H1 (cell line): ENCODE measurements around the gene TP53I3. TPM values are rescaled to one million over a fixed set of nuclear protein-coding genes. Genes with fewer than 3 reads are reported as not detected.

Experiments used
- CTCF ChIA-PET: fragments of 300-600 bp; sonication (Branson Sonifier 250); formaldehyde crosslinking; loops from one replicate; lab custom pipeline; 2021; ENCODE audit not compliant: partially characterized antibody; lab: Charles Lee
- POLR2A ChIA-PET: fragments of 300-600 bp; sonication (Branson Sonifier 250); formaldehyde crosslinking; loops from one replicate; lab custom pipeline; 2021; ENCODE audit warnings: inconsistent platforms; ENCODE audit not compliant: partially characterized antibody; lab: Charles Lee
- DNase-seq, 2 experiments: peaks; one replicate each; pipeline versions ENCODE4 v3.0.0 to v3.0.0-alpha.2; 2010 to 2022; ENCODE audit warnings: low spot score in 2 of 2, low read depth in 1 of 2, mixed read lengths in 1 of 2
- FAIRE-seq: peaks from 2 replicates; lab custom pipeline; 2011; peaks lifted over from hg19 to GRCh38; lab: Jason Lieb, UNC
- H2AFZ ChIP-seq: 2 replicates; pipeline ENCODE4 v1.8.1; 2012; ENCODE audit warnings: low read length, inconsistent platforms
- H2AK5ac ChIP-seq: 2 replicates; pipeline ENCODE4 v1.6.1; 2013; ENCODE audit warnings: low read depth, low read length
- H2BK120ac ChIP-seq: replicated peaks from 2 replicates; pipeline ENCODE3; 2013; ENCODE audit warnings: low read depth, low read length, inconsistent platforms
- H2BK12ac ChIP-seq: 2 replicates; pipeline ENCODE4 v1.6.1; 2013; ENCODE audit warnings: low read depth, low read length
- H2BK15ac ChIP-seq: 2 replicates; pipeline ENCODE4 v1.6.1; 2013; ENCODE audit warnings: low read length
- H2BK20ac ChIP-seq: 2 replicates; pipeline ENCODE4 v1.6.1; 2013; ENCODE audit warnings: low read length
- H2BK5ac ChIP-seq: 2 replicates; pipeline ENCODE4 v1.6.1; 2013; ENCODE audit warnings: low read depth, low read length
- H3K14ac ChIP-seq: 2 replicates; pipeline ENCODE4 v1.6.1; 2013; ENCODE audit warnings: inconsistent platforms; ENCODE audit not compliant: insufficient read length
- H3K18ac ChIP-seq: 2 replicates; pipeline ENCODE4 v1.6.1; 2013; ENCODE audit warnings: low read length; ENCODE audit errors: extremely low read depth
- H3K23ac ChIP-seq: 2 replicates; pipeline ENCODE4 v1.6.1; 2013; ENCODE audit warnings: inconsistent platforms; ENCODE audit not compliant: insufficient read length
- H3K23me2 ChIP-seq: 2 replicates; pipeline ENCODE4 v1.6.1; 2013; ENCODE audit warnings: low read depth, low read length
- H3K27ac ChIP-seq: 2 replicates; pipeline ENCODE4 v1.6.1; 2011; ENCODE audit warnings: low read depth, low read length, inconsistent platforms
- H3K27me3 ChIP-seq, 4 experiments: replicated peaks in 1 of 4; 1 replicate in 1 of 4; 2 replicates in 3 of 4; pipeline versions ENCODE4 v1.6.1 to v1.8.1; 2011 to 2013; ENCODE audit warnings: low read length in 3 of 4, mild to moderate bottlenecking in 3 of 4, inconsistent platforms in 2 of 4, mixed read lengths in 2 of 4, moderate library complexity in 1 of 4; ENCODE audit not compliant: control insufficient read depth in 3 of 4, insufficient read depth in 3 of 4; ENCODE audit errors: extremely low read depth in 1 of 4
- H3K36me3 ChIP-seq, 4 experiments: 2 replicates each; pipeline versions ENCODE4 v1.6.1 to v1.8.1; 2011 to 2013; ENCODE audit warnings: mild to moderate bottlenecking in 4 of 4, low read length in 3 of 4, moderate library complexity in 2 of 4, control low read depth in 1 of 4, inconsistent platforms in 1 of 4; ENCODE audit not compliant: insufficient read depth in 4 of 4, control insufficient read depth in 2 of 4
- H3K4ac ChIP-seq: replicated peaks from 2 replicates; pipeline ENCODE3; 2013; ENCODE audit warnings: low read length, low read depth, mixed read lengths, inconsistent platforms; ENCODE audit not compliant: insufficient read length
- H3K4me1 ChIP-seq, 4 experiments: replicated peaks in 1 of 4; 1 replicate in 1 of 4; 2 replicates in 3 of 4; pipeline versions ENCODE4 v1.6.1 to v1.8.1; 2011 to 2013; ENCODE audit warnings: low read length in 3 of 4, inconsistent platforms in 2 of 4, mixed read lengths in 1 of 4; ENCODE audit not compliant: insufficient read depth in 4 of 4, control insufficient read depth in 3 of 4
- H3K4me2 ChIP-seq, 2 experiments: 2 replicates each; pipeline versions ENCODE4 v1.6.1 to v1.8.1; 2011 to 2013; ENCODE audit warnings: low read depth in 2 of 2, low read length in 2 of 2, control low read depth in 1 of 2, inconsistent platforms in 1 of 2, mild to moderate bottlenecking in 1 of 2; ENCODE audit not compliant: insufficient read depth in 1 of 2
- H3K4me3 ChIP-seq, 4 experiments: fragments of 200-600, 300-600 bp in 1 of 4; sonication (generic), shearing (Covaris generic), sonication (Bioruptor Twin) in 1 of 4; 2 replicates each; pipeline versions ENCODE4 v1.5.1 to v1.8.1; 2011 to 2016; ENCODE audit warnings: low read length in 4 of 4, low read depth in 3 of 4, control low read depth in 2 of 4, inconsistent platforms in 2 of 4, mild to moderate bottlenecking in 2 of 4, mixed read lengths in 1 of 4, moderate library complexity in 1 of 4; ENCODE audit not compliant: insufficient read depth in 2 of 4; ENCODE audit errors: extremely low read depth in 1 of 4
- H3K56ac ChIP-seq: replicated peaks from 2 replicates; pipeline ENCODE3; 2013; ENCODE audit warnings: low read depth, mild to moderate bottlenecking, mixed read lengths, low read length, inconsistent platforms; ENCODE audit not compliant: insufficient read length
- H3K79me1 ChIP-seq: 2 replicates; pipeline ENCODE4 v1.6.1; 2013; ENCODE audit warnings: low read depth, low read length, control low read depth
- H3K79me2 ChIP-seq, 2 experiments: 2 replicates each; pipeline versions ENCODE4 v1.6.1 to v1.8.1; 2012 to 2013; ENCODE audit warnings: low read length in 2 of 2, mild to moderate bottlenecking in 2 of 2, inconsistent platforms in 1 of 2; ENCODE audit not compliant: insufficient read depth in 2 of 2, control insufficient read depth in 1 of 2
- H3K9ac ChIP-seq, 4 experiments: replicated peaks in 1 of 4; 1 replicate in 1 of 4; 2 replicates in 3 of 4; pipeline versions ENCODE4 v1.6.1 to v1.8.1; 2011 to 2013; ENCODE audit warnings: low read depth in 3 of 4, low read length in 3 of 4, control low read depth in 2 of 4, mild to moderate bottlenecking in 2 of 4, moderate library complexity in 2 of 4, inconsistent platforms in 1 of 4; ENCODE audit errors: extremely low read depth in 1 of 4
- H3K9me3 ChIP-seq, 2 experiments: 2 replicates each; pipeline versions ENCODE4 v1.6.1 to v1.8.1; 2012 to 2013; ENCODE audit warnings: mild to moderate bottlenecking in 2 of 2, moderate library complexity in 2 of 2, control low read depth in 1 of 2, inconsistent platforms in 1 of 2, low read depth in 1 of 2, low read length in 1 of 2, mixed read lengths in 1 of 2; ENCODE audit not compliant: insufficient read depth in 2 of 2
- H4K20me1 ChIP-seq, 2 experiments: replicated peaks in 1 of 2; 2 replicates each; pipeline versions ENCODE3 to v1.8.1; 2011 to 2013; ENCODE audit warnings: inconsistent platforms in 2 of 2, low read length in 2 of 2, mild to moderate bottlenecking in 1 of 2; ENCODE audit not compliant: insufficient read depth in 2 of 2, control insufficient read depth in 1 of 2
- H4K5ac ChIP-seq: 2 replicates; pipeline ENCODE4 v1.6.1; 2013; ENCODE audit warnings: low read length, low read depth, mixed read lengths, inconsistent platforms; ENCODE audit not compliant: insufficient read length
- H4K8ac ChIP-seq: 2 replicates; pipeline ENCODE4 v1.8.0; 2013; ENCODE audit warnings: mild to moderate bottlenecking, moderate library complexity, low read length, inconsistent platforms; ENCODE audit not compliant: insufficient read depth; ENCODE audit errors: extremely low read depth
- H4K91ac ChIP-seq: replicated peaks from 2 replicates; pipeline ENCODE3; 2013; ENCODE audit warnings: low read length, mixed read lengths, inconsistent platforms; ENCODE audit not compliant: insufficient read length
- BRCA1 ChIP-seq: IDR thresholded peaks from 2 replicates; pipeline ENCODE4 v1.6.1; 2012; ENCODE audit warnings: low read depth, low read length, improper control_type of control experiment
- CREB1 ChIP-seq: IDR thresholded peaks from 2 replicates; pipeline ENCODE4 v1.6.1; 2012; ENCODE audit warnings: inconsistent platforms
- EGR1 ChIP-seq: IDR thresholded peaks from 2 replicates; pipeline ENCODE4 v1.6.1; 2011; ENCODE audit warnings: low read depth, low read length, borderline replicate concordance
- EZH2 ChIP-seq: fragments of 200-600 bp; sonication (generic); IDR thresholded peaks from 2 replicates; pipeline ENCODE4 v1.7.1; 2012; ENCODE audit warnings: low read depth, mild to moderate bottlenecking, moderate library complexity, low read length, inconsistent platforms; ENCODE audit not compliant: severe bottlenecking
- PHF8 ChIP-seq: fragments of 200-600 bp; sonication (generic); conservative IDR thresholded peaks from 2 replicates; pipeline ENCODE4 v1.7.1; 2012; ENCODE audit warnings: low read depth, mild to moderate bottlenecking, inconsistent platforms, low read length, moderate library complexity
- RAD21 ChIP-seq, 2 experiments: IDR thresholded peaks in 1 of 2; conservative IDR thresholded peaks in 1 of 2; 2 replicates each; pipeline ENCODE4 v1.6.1; 2011; ENCODE audit warnings: low read depth in 2 of 2, low read length in 2 of 2, improper control_type of control experiment in 1 of 2, inconsistent platforms in 1 of 2, mild to moderate bottlenecking in 1 of 2, moderate library complexity in 1 of 2
- SRF ChIP-seq: IDR thresholded peaks from 2 replicates; pipeline ENCODE4 v1.6.1; 2011; ENCODE audit warnings: mild to moderate bottlenecking, low read depth, low read length, moderate library complexity
- TAF1 ChIP-seq: IDR thresholded peaks from 2 replicates; pipeline ENCODE4 v1.6.1; 2011; ENCODE audit warnings: mild to moderate bottlenecking, low read depth, low read length
- WGBS, 2 experiments: shearing (Covaris generic) in 1 of 2; methylation state at CpG; one replicate each; pipeline versions ENCODE4 v1.1.6 to v1.1.7; 2013 to 2015; ENCODE audit warnings: low lambda C conversion rate in 2 of 2, mixed read lengths in 2 of 2, inconsistent platforms in 1 of 2, low coverage in 1 of 2, missing lambda C conversion rate in 1 of 2; ENCODE audit not compliant: insufficient replicate concordance in 2 of 2, insufficient coverage in 1 of 2, insufficient read length in 1 of 2; ENCODE audit errors: extremely low coverage in 1 of 2, missing lambda C conversion rate in 1 of 2; 5-methylcytosine and 5-hydroxymethylcytosine counted together
- polyA plus RNA-seq, 7 experiments: library from polyadenylated mRNA; depleted of rRNA in 3 of 7; stranded (reverse) in 5 of 7; unstranded in 2 of 7; fragments of >200 nt in 5 of 7; fragments of 200-250 nt in 2 of 7; gene quantifications; 1 replicate in 5 of 7; 2 replicates in 1 of 7; 4 replicates in 1 of 7; pipeline versions ENCODE4 v1.2.1 to v1.2.3, GENCODE V29; 2011 to 2013; ENCODE audit warnings: missing spikeins in 2 of 7, mixed read lengths in 2 of 7
- total RNA-seq: library from RNA; stranded (reverse); fragmentation: NEBNext Ultra II Directional; extraction: Animal tissue kit (Norgen Biotek cat#: 25700); gene quantifications from 2 replicates; pipeline ENCODE4 v1.2.1, GENCODE V29; 2021
- TF ChIP-seq, protein P1 (sequence below), 3 experiments: IDR thresholded peaks; 1 replicate in 2 of 3; 2 replicates in 1 of 3; pipeline versions ENCODE4 v1.5.1 to v1.6.1; 2011; ENCODE audit warnings: low read length in 3 of 3, mild to moderate bottlenecking in 3 of 3, inconsistent platforms in 2 of 3, low read depth in 1 of 3, moderate library complexity in 1 of 3; ENCODE audit not compliant: insufficient read depth in 1 of 3; ENCODE audit errors: control extremely low read depth in 1 of 3

The TP53I3 gene
- total and polyA plus RNA-seq, 2 of the 8 experiments (the other 6 are each of a cell fraction or from before 2014, with no cell fraction given) = 29.4 to 34.5 TPM

DNA sequence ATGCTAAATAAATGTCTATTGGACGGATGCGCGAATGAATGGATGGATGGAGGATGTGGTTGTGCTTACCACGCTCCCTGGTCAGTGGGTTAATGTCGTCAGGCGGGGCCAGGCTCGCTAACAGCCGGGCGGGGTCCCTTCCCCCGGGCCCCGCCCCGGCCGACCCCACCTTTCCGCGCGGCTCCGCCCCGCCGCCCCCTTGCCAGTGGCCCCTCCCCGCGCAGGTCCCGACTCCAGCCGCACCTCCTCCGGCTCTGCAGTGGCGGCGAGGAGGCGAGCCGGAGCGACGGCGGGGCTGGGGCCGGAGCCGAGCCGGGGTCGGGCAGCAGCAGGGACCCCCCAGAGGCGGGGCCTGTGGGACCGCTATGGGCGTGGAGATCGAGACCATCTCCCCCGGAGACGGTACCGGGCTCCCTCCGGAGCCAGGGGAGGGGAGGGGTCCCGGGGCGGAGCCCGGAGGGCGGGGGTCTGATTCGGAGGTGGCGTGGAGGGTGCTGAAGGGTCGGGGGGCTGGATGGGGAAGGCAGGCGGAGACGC lies 35.1 kb downstream of the TP53I3 start, which contains the start of gene FKBP1B:
Gene FKBP1B (plus strand): TSS at position 257 of the 537 bp plus-strand sequence. CDS start 109 bp downstream, at position 366.
- H2BK12ac ChIP-seq = no peak within 1 kb of the TSS
- no peak within 1 kb of the TSS for H3K23ac ChIP-seq
- no peak within 1 kb of the TSS for H2BK20ac ChIP-seq
- H3K4me3 ChIP-seq = peak within 1 kb of the TSS; percentile 78 to 95 (median 83)
- H4K8ac ChIP-seq = peak within 1 kb of the TSS; percentile 75; the same call in 1 of the 2 replicates
- H2BK15ac ChIP-seq = no peak within 1 kb of the TSS; the same call in 1 of the 2 replicates
- H3K4ac ChIP-seq = peak within 1 kb of the TSS; percentile 91
- POLR2A ChIA-PET = interaction anchor here (0.8 to 3.1 kb wide), 9 partner anchors 17 to 122 kb away, joined by 3 to 22 read pairs (median 4); partner anchors contain the start of genes ATAD2B, SF3B6 and TP53I3
- peak; percentile 64 to 89 for DNase-seq
- peaks cover 0 to 8% (median 0%) of the 10 kb centered on the region in 4 experiments; a peak in 1 of 8 replicates for H3K36me3 ChIP-seq
- peaks cover 2% of the 10 kb centered on the region; the same call in 1 of the 2 replicates for H3K79me1 ChIP-seq
- H3K4me2 ChIP-seq = peak within 1 kb of the TSS; percentile 88 to 91
- peak within 1 kb of the TSS; percentile 25 to 71 (median 46); a peak in 6 of 7 replicates for H3K9ac ChIP-seq
- H3K14ac ChIP-seq = no peak within 1 kb of the TSS
- no peak within 1 kb of the TSS for H3K27ac ChIP-seq
- peaks cover 5% of the 10 kb centered on the region; the same call in 1 of the 2 replicates for H3K23me2 ChIP-seq
- no peak within 1 kb of the TSS for H4K5ac ChIP-seq
- 1% methylated on average over 6 of the region's 52 CpGs; no CpG with 5 or more reads in 1 of the 2 experiments for WGBS, 2 experiments
- FAIRE-seq = no peak
- 0 out of 2 replicates have a peak within 1 kb of the TSS, but pooled peaks have one; percentile 15 for H2BK5ac ChIP-seq
- peak within 1 kb of the TSS; percentile 80 for H3K18ac ChIP-seq
- no peak within 1 kb of the TSS for H2BK120ac ChIP-seq
- H3K27me3 ChIP-seq = no peaks in the 10 kb centered on the region
- H4K91ac ChIP-seq = no peak within 1 kb of the TSS
- H4K20me1 ChIP-seq = peaks cover 0 to 3% of the 10 kb centered on the region in 2 experiments
- H3K9me3 ChIP-seq = no peaks in the 10 kb centered on the region
- H2AK5ac ChIP-seq = no peak within 1 kb of the TSS
- peaks cover 0 to 26% of the 10 kb centered on the region in 2 experiments; a peak in 3 of 4 replicates for H3K79me2 ChIP-seq
- peak within 1 kb of the TSS; percentile 74; the same call in 1 of the 2 replicates for H2AFZ ChIP-seq
- peaks cover 5 to 12% (median 6%) of the 10 kb centered on the region in 4 experiments; a peak in 5 of 7 replicates for H3K4me1 ChIP-seq
- CTCF ChIA-PET = interaction anchor here (1.0 to 4.8 kb wide), 4 partner anchors 9 to 122 kb away, joined by 4 to 27 read pairs (median 14); partner anchors contain the start of gene ATAD2B
- peak within 1 kb of the TSS; percentile 54 for H3K56ac ChIP-seq
- TF ChIP-seq RAD21 (IDR thresholded peaks at IDR 0.05 in 1 of 2, conservative IDR thresholded peaks at IDR 0.05 in 1 of 2; ENCODE audit: low read depth in 2 of 2, low read length in 2 of 2) (no peak), PHF8 (peak; percentile 79), TAF1 (peak; percentile 82), EZH2 (no peak), BRCA1 (no peak), SRF (no peak), CREB1 (0 out of 2 replicates have a peak, but pooled peaks have one; percentile 24), EGR1 (no peak)
- TF ChIP-seq, protein P1, sequence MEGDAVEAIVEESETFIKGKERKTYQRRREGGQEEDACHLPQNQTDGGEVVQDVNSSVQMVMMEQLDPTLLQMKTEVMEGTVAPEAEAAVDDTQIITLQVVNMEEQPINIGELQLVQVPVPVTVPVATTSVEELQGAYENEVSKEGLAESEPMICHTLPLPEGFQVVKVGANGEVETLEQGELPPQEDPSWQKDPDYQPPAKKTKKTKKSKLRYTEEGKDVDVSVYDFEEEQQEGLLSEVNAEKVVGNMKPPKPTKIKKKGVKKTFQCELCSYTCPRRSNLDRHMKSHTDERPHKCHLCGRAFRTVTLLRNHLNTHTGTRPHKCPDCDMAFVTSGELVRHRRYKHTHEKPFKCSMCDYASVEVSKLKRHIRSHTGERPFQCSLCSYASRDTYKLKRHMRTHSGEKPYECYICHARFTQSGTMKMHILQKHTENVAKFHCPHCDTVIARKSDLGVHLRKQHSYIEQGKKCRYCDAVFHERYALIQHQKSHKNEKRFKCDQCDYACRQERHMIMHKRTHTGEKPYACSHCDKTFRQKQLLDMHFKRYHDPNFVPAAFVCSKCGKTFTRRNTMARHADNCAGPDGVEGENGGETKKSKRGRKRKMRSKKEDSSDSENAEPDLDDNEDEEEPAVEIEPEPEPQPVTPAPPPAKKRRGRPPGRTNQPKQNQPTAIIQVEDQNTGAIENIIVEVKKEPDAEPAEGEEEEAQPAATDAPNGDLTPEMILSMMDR (IDR thresholded peaks at IDR 0.05; ENCODE audit: control extremely low read depth in 1 of 3, insufficient read depth in 1 of 3, low read depth in 1 of 3, low read length in 3 of 3) = no peak
